HepG2 (cell line): ENCODE measurements around the gene SPAG8. TPM values are rescaled to one million over a fixed set of nuclear protein-coding genes. Genes with fewer than 3 reads are reported as not detected.

Source experiments
- ATRX ChIP-seq: sonication (generic); formaldehyde crosslinking; IDR thresholded peaks from 2 replicates; pipeline ENCODE4 v1.4.0; 2020; ENCODE audit warnings: missing genetic modification reagents, borderline replicate concordance
- CEBPB ChIP-seq: IDR thresholded peaks from 2 replicates; pipeline ENCODE4 v1.6.1; 2011; ENCODE audit warnings: low read depth, low read length, improper control_type of control experiment, borderline replicate concordance
- EP300 ChIP-seq, 3 experiments: sonication (generic) in 1 of 3; formaldehyde crosslinking in 1 of 3; IDR thresholded peaks; 2 replicates each; pipeline versions ENCODE4 v1.5.1 to v1.6.1; 2011 to 2020; ENCODE audit warnings: low read depth in 2 of 3, low read length in 2 of 3, borderline replicate concordance in 1 of 3, improper control_type of control experiment in 1 of 3, mild to moderate bottlenecking in 1 of 3, missing genetic modification reagents in 1 of 3, moderate library complexity in 1 of 3
- HHEX ChIP-seq: IDR thresholded peaks from 2 replicates; pipeline ENCODE4 v1.6.1; 2016; ENCODE audit warnings: control low read depth
- HIVEP1 ChIP-seq: sonication (generic); formaldehyde crosslinking; IDR thresholded peaks from 2 replicates; pipeline ENCODE4 v1.4.0; 2020; ENCODE audit warnings: mild to moderate bottlenecking, missing genetic modification reagents
- NFE2 ChIP-seq: sonication (generic); formaldehyde crosslinking; IDR thresholded peaks from 2 replicates; pipeline ENCODE4 v1.4.0; 2020; ENCODE audit warnings: missing genetic modification reagents
- SOX6 ChIP-seq, 2 experiments: fragments of 450-650 bp in 1 of 2; sonication (generic) in 1 of 2; formaldehyde crosslinking in 1 of 2; IDR thresholded peaks; 2 replicates each; pipeline versions ENCODE4 v1.4.0 to v1.6.1; 2017 to 2020; ENCODE audit warnings: antibody characterized with exemption in 1 of 2, mild to moderate bottlenecking in 1 of 2, missing genetic modification reagents in 1 of 2
- SPEN ChIP-seq: sonication (generic); formaldehyde crosslinking; IDR thresholded peaks from 2 replicates; pipeline ENCODE4 v1.5.1; 2020; ENCODE audit warnings: low read depth, mild to moderate bottlenecking, missing genetic modification reagents
- TBP ChIP-seq: sonication (generic); formaldehyde crosslinking; IDR thresholded peaks from 2 replicates; pipeline ENCODE4 v1.5.0; 2020; ENCODE audit warnings: missing genetic modification reagents
- ZEB1 ChIP-seq: IDR thresholded peaks from 2 replicates; pipeline ENCODE4 v1.6.1; 2012; ENCODE audit warnings: mild to moderate bottlenecking, low read depth, inconsistent platforms; ENCODE audit not compliant: insufficient replicate concordance
- ZNF333 ChIP-seq: sonication (generic); formaldehyde crosslinking; IDR thresholded peaks from 2 replicates; pipeline ENCODE4 v1.4.0; 2020; ENCODE audit warnings: mild to moderate bottlenecking, missing genetic modification reagents, borderline replicate concordance
- ZNF350 ChIP-seq: sonication (generic); formaldehyde crosslinking; IDR thresholded peaks from 2 replicates; pipeline ENCODE4 v1.4.0; 2020; ENCODE audit warnings: mild to moderate bottlenecking, low read depth, missing genetic modification reagents, borderline replicate concordance
- ZNF788 ChIP-seq: sonication (generic); formaldehyde crosslinking; IDR thresholded peaks from 2 replicates; pipeline ENCODE4 v1.5.0; 2020; ENCODE audit warnings: mild to moderate bottlenecking, missing genetic modification reagents, borderline replicate concordance
- polyA plus RNA-seq, 8 experiments: library from polyadenylated mRNA; depleted of rRNA in 3 of 8; stranded (reverse) in 7 of 8; unstranded in 1 of 8; fragments of >200 nt; fragmentation: Illumina TruSeq in 4 of 8; extraction: Trizol in 4 of 8; gene quantifications; 2 replicates each; pipeline versions ENCODE4 v1.2.1 to v1.2.3, GENCODE V29; 2011 to 2016; ENCODE audit warnings: low read depth in 4 of 8, missing spikeins in 1 of 8, mixed read lengths in 1 of 8; ENCODE audit not compliant: insufficient read depth in 1 of 8
- total RNA-seq, 5 experiments: library from RNA; depleted of rRNA; stranded (reverse); fragments of >200 nt; fragmentation: Illumina TruSeq; extraction: Trizol; gene quantifications; 2 replicates each; pipeline ENCODE4 v1.2.3, GENCODE V29; 2016; ENCODE audit warnings: low read depth in 1 of 5
- TF ChIP-seq, protein P1 (sequence below), 2 experiments: sonication (generic) in 1 of 2; formaldehyde crosslinking in 1 of 2; IDR thresholded peaks; 2 replicates each; pipeline versions ENCODE4 v1.4.0 to v1.6.1; 2018 to 2020; ENCODE audit warnings: missing genetic modification reagents in 2 of 2, borderline replicate concordance in 1 of 2, low read depth in 1 of 2, mild to moderate bottlenecking in 1 of 2, missing biosample characterization in 1 of 2
- TF ChIP-seq, protein P2 (sequence below): sonication (generic); formaldehyde crosslinking; IDR thresholded peaks from 2 replicates; pipeline ENCODE4 v1.8.1; 2023; ENCODE audit warnings: mild to moderate bottlenecking, moderate library complexity, missing genetic modification reagents
- TF ChIP-seq, protein P3 (sequence below): IDR thresholded peaks from 2 replicates; pipeline ENCODE4 v1.4.0; 2020; ENCODE audit warnings: mild to moderate bottlenecking, missing genetic modification reagents
- TF ChIP-seq, protein P4 (sequence below): sonication (generic); formaldehyde crosslinking; IDR thresholded peaks from 2 replicates; pipeline ENCODE4 v1.4.0; 2020; ENCODE audit warnings: low read depth, mild to moderate bottlenecking, missing genetic modification reagents
- TF ChIP-seq, protein P5 (sequence below): sonication (generic); formaldehyde crosslinking; IDR thresholded peaks from 2 replicates; pipeline ENCODE4 v1.5.0; 2020; ENCODE audit warnings: missing genetic modification reagents

The SPAG8 gene
- total and polyA plus RNA-seq, 2 of the 13 experiments (the other 11 are each of a cell fraction or from before 2014, with no cell fraction given), result 0.18 to 0.27 TPM

DNA sequence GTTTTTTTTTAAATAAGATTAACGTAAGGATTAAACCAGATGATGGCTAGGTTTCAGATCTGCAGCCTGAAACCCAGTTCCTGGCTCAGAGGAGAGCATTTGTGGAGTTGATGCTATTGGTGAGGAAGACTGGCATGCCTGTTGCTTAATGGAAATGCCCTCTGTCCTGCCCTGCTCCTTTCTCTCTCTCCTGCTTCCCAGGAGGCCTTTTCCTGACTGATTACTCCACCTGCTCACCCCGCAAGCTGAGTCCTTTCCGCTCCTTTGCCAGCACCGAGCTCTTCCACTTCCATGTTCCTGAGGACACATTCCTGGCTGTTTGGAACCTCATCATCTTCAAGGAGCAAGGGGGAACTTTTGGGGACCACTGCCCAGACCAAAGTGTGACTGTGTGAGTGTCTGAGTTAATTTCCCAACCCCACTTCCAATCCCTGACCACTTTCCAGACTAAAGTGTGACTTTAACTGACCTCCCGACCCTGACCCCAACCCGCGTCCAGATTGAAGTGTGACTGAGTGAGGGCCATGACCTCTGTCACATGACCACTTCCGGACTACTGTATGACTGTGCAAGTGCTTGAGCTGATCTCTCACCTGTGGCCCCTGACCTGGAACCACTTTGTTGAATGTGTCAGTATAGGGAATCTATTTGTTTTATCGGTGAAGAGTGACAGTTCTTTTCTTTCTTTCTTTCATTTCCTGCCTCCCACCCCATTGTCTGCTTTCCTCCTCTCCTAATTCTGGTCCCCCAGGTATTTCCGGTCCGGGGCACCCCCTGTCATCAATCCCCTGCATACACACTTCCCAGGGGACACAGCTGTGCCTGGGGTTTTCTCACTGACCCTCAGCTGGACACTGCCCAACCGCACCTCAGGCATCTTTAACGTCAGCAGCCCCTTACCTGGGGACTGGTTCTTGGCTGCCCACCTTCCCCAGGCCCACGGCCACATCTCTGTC, 22.5 kb upstream of the SPAG8 start (continued):
- TF ChIP-seq CEBPB (no peak), ATRX (no peak), NFE2 (CRISPR knock-in tag) (no peak), HHEX (CRISPR knock-in tag) (peak; percentile 61; the same call in 1 of the 2 replicates), TBP (no peak), ZNF350 (CRISPR knock-in tag) (0 out of 2 replicates have a peak, but pooled peaks have one; percentile 52), EP300 (IDR thresholded peaks at IDR 0.05; ENCODE audit: low read depth in 2 of 2, low read length in 2 of 2) (0 out of 4 replicates have a peak, but pooled peaks of 1 of the 2 experiments have one; percentile 34), EP300 (CRISPR knock-in tag; IDR thresholded peaks at IDR 0.05; ENCODE audit: borderline replicate concordance) (peak; percentile 12; the same call in 1 of the 2 replicates), ZNF333 (CRISPR knock-in tag) (no peak), HIVEP1 (CRISPR knock-in tag) (no peak), ZEB1 (no peak), ZNF788 (CRISPR knock-in tag) (no peak), SPEN (CRISPR knock-in tag) (no peak), SOX6 (IDR thresholded peaks at IDR 0.05) (no peak), SOX6 (CRISPR knock-in tag; IDR thresholded peaks at IDR 0.05) (peak; percentile 49; the same call in 1 of the 2 replicates)
- TF ChIP-seq, protein P1, sequence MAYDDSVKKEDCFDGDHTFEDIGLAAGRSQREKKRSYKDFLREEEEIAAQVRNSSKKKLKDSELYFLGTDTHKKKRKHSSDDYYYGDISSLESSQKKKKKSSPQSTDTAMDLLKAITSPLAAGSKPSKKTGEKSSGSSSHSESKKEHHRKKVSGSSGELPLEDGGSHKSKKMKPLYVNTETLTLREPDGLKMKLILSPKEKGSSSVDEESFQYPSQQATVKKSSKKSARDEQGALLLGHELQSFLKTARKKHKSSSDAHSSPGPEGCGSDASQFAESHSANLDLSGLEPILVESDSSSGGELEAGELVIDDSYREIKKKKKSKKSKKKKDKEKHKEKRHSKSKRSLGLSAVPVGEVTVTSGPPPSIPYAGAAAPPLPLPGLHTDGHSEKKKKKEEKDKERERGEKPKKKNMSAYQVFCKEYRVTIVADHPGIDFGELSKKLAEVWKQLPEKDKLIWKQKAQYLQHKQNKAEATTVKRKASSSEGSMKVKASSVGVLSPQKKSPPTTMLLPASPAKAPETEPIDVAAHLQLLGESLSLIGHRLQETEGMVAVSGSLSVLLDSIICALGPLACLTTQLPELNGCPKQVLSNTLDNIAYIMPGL (CRISPR knock-in tag; IDR thresholded peaks at IDR 0.05; ENCODE audit: borderline replicate concordance in 1 of 2, low read depth in 1 of 2), result no peak
- TF ChIP-seq, protein P2, sequence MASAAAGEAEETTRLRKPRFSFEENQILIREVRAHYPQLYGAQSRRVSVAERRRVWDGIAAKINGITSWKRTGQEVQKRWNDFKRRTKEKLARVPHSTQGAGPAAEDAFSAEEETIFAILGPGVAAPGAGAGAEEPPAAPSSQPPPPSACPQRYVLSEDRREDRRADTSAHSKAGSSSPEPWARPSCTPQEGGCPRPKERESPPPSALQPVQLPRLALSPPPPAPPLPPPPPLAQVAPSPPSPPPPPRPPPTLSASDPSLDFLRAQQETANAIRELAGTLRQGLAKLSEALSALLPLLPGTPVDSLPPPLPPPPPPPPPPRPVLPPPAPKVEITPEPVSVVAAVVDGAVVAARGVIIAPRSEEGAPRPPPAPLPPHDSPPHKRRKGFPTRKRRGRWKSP (CRISPR knock-in tag), result no peak
- TF ChIP-seq, protein P3, sequence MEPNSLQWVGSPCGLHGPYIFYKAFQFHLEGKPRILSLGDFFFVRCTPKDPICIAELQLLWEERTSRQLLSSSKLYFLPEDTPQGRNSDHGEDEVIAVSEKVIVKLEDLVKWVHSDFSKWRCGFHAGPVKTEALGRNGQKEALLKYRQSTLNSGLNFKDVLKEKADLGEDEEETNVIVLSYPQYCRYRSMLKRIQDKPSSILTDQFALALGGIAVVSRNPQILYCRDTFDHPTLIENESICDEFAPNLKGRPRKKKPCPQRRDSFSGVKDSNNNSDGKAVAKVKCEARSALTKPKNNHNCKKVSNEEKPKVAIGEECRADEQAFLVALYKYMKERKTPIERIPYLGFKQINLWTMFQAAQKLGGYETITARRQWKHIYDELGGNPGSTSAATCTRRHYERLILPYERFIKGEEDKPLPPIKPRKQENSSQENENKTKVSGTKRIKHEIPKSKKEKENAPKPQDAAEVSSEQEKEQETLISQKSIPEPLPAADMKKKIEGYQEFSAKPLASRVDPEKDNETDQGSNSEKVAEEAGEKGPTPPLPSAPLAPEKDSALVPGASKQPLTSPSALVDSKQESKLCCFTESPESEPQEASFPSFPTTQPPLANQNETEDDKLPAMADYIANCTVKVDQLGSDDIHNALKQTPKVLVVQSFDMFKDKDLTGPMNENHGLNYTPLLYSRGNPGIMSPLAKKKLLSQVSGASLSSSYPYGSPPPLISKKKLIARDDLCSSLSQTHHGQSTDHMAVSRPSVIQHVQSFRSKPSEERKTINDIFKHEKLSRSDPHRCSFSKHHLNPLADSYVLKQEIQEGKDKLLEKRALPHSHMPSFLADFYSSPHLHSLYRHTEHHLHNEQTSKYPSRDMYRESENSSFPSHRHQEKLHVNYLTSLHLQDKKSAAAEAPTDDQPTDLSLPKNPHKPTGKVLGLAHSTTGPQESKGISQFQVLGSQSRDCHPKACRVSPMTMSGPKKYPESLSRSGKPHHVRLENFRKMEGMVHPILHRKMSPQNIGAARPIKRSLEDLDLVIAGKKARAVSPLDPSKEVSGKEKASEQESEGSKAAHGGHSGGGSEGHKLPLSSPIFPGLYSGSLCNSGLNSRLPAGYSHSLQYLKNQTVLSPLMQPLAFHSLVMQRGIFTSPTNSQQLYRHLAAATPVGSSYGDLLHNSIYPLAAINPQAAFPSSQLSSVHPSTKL, result peak; percentile 67; the same call in 1 of the 2 replicates
- TF ChIP-seq, protein P4, sequence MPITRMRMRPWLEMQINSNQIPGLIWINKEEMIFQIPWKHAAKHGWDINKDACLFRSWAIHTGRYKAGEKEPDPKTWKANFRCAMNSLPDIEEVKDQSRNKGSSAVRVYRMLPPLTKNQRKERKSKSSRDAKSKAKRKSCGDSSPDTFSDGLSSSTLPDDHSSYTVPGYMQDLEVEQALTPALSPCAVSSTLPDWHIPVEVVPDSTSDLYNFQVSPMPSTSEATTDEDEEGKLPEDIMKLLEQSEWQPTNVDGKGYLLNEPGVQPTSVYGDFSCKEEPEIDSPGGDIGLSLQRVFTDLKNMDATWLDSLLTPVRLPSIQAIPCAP (CRISPR knock-in tag), result no peak
- TF ChIP-seq, protein P5, sequence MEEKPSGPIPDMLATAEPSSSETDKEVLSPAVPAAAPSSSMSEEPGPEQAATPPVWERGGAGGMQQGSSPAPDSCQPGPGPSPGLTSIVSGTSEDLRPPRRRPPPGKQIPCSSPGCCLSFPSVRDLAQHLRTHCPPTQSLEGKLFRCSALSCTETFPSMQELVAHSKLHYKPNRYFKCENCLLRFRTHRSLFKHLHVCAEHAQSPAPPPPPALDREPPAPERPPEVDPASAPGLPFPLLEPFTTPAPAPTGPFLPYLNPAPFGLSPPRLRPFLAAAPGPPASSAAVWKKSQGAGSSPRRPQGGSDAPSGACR (CRISPR knock-in tag), result no peak
